Pons (tissue), 1 donor: ENCODE measurements around the gene CLN6.

ENCODE experiments used
- DNase-seq: peaks from one replicate; pipeline ENCODE4 v3.0.0-alpha.2; 2016; ENCODE audit warnings: low spot score

The CLN6 gene

GRCh38 chr15:68229386-68230156 is at the start of gene CLN6:
CLN6 (minus strand) TSS chr15:68229728; CDS start chr15:68229584, 144 bp downstream.
- DNase-seq, result peak; percentile 82

GRCh38 chr15:68278595-68279405 is 49.3 kb upstream of the CLN6 start:
- DNase-seq, result no peak

- DNase-seq, result no peak
These were observed 48.7 kb upstream of the CLN6 start for GRCh38 chr15:68278345-68278594.

GRCh38 chr15:68277603-68278344 is 48.2 kb upstream of the CLN6 start, which contains the start of gene FEM1B:
FEM1B (plus strand) TSS chr15:68277745; CDS start chr15:68278418, 673 bp downstream.
- DNase-seq, result peak; percentile 91

GRCh38 chr15:68277131-68277602 is 47.6 kb upstream of the CLN6 start:
- DNase-seq, result peak; percentile 72

GRCh38 chr15:68276668-68277067 is 47.1 kb upstream of the CLN6 start:
- DNase-seq, result peak; percentile 60

- DNase-seq, result no peak
These were observed 45.7 kb upstream of the CLN6 start for GRCh38 chr15:68275165-68275746.

- no peak for DNase-seq
These were observed 44.8 kb upstream of the CLN6 start for GRCh38 chr15:68274201-68274848.

- no peak for DNase-seq
These were observed 43.3 kb upstream of the CLN6 start for GRCh38 chr15:68272721-68273271.

- DNase-seq, result peak; percentile 61
These were observed 42.4 kb upstream of the CLN6 start for GRCh38 chr15:68271854-68272471.

GRCh38 chr15:68268405-68268804 is 38.9 kb upstream of the CLN6 start:
- DNase-seq, result no peak

GRCh38 chr15:68265674-68266073 is 36.1 kb upstream of the CLN6 start:
- no peak for DNase-seq

GRCh38 chr15:68265081-68265480 is 35.6 kb upstream of the CLN6 start:
- DNase-seq, result no peak

- DNase-seq, result no peak
These were observed 34.8 kb upstream of the CLN6 start for GRCh38 chr15:68264282-68264681.

- no peak for DNase-seq
These were observed 33.2 kb upstream of the CLN6 start for GRCh38 chr15:68262514-68263356.

GRCh38 chr15:68261980-68262379 is 32.5 kb upstream of the CLN6 start:
- no peak for DNase-seq

GRCh38 chr15:68261241-68261640 is 31.7 kb upstream of the CLN6 start:
- no peak for DNase-seq

- DNase-seq, result no peak
These were observed 30.4 kb upstream of the CLN6 start for GRCh38 chr15:68259883-68260282.

GRCh38 chr15:68258692-68259091 is 29.2 kb upstream of the CLN6 start:
- no peak for DNase-seq
